ENCODE data around the gene KRT38.

The KRT38 gene

DNA sequence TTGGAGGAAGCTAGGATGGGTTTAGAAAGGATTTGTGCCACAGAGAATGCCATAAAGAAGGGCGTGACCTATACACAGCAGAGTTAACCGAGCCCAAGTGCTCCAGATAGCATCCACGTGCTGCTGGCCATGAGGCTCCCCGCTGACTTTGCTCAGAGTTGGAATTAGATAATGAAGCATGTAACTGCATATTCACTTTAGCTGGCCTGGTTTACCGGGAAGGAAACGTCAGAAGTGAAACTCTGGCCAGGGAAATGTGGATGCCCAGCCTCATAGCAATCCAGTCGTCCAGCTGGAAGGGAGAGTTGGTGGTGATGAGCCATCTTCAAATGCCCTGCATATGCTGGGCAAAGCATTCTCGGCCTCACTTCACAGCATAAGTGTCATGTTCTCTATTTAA is 34.1 kb upstream of the KRT38 start:
- DNase-seq (ENCODE audit: low read depth), result peak; percentile 33
- TF ChIP-seq, protein P1, sequence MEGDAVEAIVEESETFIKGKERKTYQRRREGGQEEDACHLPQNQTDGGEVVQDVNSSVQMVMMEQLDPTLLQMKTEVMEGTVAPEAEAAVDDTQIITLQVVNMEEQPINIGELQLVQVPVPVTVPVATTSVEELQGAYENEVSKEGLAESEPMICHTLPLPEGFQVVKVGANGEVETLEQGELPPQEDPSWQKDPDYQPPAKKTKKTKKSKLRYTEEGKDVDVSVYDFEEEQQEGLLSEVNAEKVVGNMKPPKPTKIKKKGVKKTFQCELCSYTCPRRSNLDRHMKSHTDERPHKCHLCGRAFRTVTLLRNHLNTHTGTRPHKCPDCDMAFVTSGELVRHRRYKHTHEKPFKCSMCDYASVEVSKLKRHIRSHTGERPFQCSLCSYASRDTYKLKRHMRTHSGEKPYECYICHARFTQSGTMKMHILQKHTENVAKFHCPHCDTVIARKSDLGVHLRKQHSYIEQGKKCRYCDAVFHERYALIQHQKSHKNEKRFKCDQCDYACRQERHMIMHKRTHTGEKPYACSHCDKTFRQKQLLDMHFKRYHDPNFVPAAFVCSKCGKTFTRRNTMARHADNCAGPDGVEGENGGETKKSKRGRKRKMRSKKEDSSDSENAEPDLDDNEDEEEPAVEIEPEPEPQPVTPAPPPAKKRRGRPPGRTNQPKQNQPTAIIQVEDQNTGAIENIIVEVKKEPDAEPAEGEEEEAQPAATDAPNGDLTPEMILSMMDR (conservative IDR thresholded peaks at IDR 0.05; ENCODE audit: low read length), result no peak
- H3K4me3 ChIP-seq (ENCODE audit: low read length), result no peak overlapping the region

DNA sequence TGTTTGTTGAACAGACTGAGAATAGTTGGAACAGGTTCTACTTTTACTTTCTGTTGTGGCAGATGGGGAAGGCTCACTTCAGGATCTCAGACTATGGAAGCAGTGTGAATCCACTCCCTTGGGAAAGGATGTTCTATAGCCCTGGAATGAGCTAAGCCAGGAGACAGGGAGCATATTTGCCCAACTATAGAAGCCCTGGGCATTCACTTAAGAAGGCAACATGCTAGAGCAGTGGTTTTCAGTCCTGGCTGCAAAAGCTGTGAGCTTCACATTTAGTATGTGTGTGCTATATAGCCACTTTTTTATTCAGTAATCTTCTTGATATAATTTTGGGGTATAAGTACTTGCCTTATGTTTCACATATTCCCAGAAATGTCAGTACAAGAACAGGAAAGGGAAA is 27.6 kb upstream of the KRT38 start:
- TF ChIP-seq, protein P1 (conservative IDR thresholded peaks at IDR 0.05; ENCODE audit: low read length), result no peak
- H3K4me3 ChIP-seq (ENCODE audit: low read length), result no peak overlapping the region
- DNase-seq (ENCODE audit: low read depth), result no peak

DNA sequence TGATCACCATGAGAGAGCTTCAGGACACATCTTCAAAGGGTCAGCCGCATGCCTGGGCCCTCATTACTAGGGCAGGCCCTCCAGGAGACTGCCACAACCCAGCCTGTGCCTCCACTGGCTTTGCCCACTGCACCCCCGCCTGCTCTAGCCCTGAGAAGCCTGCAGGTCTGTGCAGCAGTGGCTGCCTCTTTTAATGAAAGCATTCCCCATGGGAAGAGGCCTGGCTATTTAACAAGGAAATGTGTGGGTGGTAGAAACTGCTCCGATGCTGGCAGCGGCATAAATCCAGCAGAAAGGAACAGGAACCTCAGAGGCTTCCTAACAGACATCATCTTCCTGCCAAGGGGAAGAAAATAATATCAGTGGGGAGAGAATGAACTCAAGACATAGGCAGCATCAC is 26.8 kb upstream of the KRT38 start:
- TF ChIP-seq, protein P1 (conservative IDR thresholded peaks at IDR 0.05; ENCODE audit: low read length), result no peak
- no peak overlapping the region for H3K4me3 ChIP-seq (ENCODE audit: low read length)
- DNase-seq (ENCODE audit: low read depth), result no peak

DNA sequence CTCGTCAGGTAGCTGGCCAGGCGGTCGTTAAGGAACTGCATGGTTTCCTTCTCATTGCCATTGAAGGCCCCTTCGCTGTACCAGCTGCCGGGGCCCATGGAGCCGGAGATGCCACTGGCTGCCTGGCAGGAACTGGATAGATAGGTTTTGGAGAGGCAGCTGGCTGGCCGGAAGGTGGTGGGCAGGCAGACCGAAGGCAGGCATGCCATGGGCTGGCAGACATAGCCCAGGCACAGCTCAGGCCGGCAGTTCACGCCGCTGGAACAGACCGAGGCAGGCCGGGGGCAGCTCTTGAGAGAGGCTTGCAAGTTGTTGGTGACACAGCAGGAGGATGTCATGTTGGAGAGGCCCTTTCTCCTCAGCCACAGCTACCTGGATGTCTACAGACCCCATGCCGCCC is 26.2 kb upstream of the KRT38 start, which contains the start of gene KRT32:
KRT32 (minus strand) TSS at position 399 of the 400 bp plus-strand sequence; CDS start at position 338, 61 bp downstream.
- no peak within 1 kb of the TSS for H3K4me3 ChIP-seq (ENCODE audit: low read length)
- TF ChIP-seq, protein P1 (conservative IDR thresholded peaks at IDR 0.05; ENCODE audit: low read length), result no peak
- DNase-seq (ENCODE audit: low read depth), result no peak

DNA sequence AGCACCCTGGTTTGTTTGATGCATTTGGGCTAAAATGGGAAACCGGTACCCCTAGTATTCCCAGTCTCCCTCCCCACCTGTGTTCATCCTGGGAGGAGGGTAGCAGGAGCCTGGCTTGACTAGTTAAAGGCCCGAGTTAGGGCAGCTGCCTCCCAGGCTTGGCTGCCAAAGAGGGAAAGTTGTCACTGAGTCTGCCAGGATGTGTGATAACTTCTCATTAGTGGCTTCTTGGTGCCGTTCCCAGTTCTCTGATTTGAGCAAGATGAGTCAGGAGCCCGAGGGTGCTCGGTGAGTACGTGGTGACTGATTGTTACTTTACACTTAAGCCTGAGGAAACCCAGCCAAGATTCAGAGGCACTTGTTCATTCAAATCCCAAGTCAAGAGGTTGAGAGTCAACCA is 23.9 kb upstream of the KRT38 start:
- H3K4me3 ChIP-seq (ENCODE audit: low read length), result no peak overlapping the region
- DNase-seq (ENCODE audit: low read depth), result peak; percentile 96
- TF ChIP-seq, protein P1 (conservative IDR thresholded peaks at IDR 0.05; ENCODE audit: low read length), result no peak

DNA sequence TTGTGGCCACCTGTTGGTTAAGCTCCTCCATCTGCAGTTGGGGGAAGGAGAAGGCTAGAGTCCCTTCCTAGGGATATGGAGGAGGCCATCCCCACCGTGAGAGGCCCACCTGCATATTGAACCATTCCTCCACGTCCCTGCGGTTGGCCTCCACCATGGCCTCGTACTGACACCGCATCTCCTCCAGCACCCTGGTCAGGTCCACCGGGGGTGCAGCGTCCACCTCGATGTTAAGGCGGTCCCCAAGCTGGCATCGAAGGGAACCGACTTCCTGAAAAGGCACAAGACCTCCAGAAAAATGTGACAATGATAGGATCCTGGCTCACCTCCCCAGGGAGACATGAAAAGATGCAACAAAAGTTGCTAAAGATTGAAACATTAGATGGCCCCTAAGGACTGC is 23.4 kb upstream of the KRT38 start:
- no peak for DNase-seq (ENCODE audit: low read depth)
- H3K4me3 ChIP-seq (ENCODE audit: low read length), result no peak overlapping the region
- TF ChIP-seq, protein P1 (conservative IDR thresholded peaks at IDR 0.05; ENCODE audit: low read length), result no peak

DNA sequence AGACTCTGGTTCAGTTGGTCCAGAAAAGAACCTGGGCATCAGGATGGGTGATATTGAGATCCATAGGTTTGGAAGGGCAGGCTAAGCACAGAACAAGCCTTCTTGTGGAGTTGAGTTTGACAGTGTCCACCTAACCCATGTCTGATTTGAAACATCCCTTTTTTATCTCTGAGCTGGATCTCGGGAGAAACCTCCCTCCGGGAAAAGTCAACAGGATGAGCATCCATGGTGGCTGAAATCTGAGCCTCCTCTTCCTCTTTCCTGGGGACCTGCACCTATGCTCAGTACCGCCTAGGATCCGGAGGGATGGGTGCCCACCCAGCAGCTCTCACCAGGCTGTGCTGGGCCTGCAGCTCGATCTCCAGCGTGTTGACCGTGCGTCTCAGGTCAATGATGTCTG is 23.0 kb upstream of the KRT38 start:
- DNase-seq (ENCODE audit: low read depth), result no peak
- TF ChIP-seq, protein P1 (conservative IDR thresholded peaks at IDR 0.05; ENCODE audit: low read length), result no peak
- no peak overlapping the region for H3K4me3 ChIP-seq (ENCODE audit: low read length)
